Stimulated activated CD4-positive, alpha-beta T cell treated with anti-CD3 and anti-CD28 coated beads, Interleukin-1b, Interleukin-23, amount 100 ng/mL, for 4 hours (primary cell): Measurements from ENCODE around the gene PTPN6.

Experiments used
- DNase-seq, 2 donors: peaks; one replicate each; pipeline ENCODE4 v3.0.0-alpha.2; 2020; ENCODE audit warnings: low read depth in 2 of 2

Gene PTPN6

DNA sequence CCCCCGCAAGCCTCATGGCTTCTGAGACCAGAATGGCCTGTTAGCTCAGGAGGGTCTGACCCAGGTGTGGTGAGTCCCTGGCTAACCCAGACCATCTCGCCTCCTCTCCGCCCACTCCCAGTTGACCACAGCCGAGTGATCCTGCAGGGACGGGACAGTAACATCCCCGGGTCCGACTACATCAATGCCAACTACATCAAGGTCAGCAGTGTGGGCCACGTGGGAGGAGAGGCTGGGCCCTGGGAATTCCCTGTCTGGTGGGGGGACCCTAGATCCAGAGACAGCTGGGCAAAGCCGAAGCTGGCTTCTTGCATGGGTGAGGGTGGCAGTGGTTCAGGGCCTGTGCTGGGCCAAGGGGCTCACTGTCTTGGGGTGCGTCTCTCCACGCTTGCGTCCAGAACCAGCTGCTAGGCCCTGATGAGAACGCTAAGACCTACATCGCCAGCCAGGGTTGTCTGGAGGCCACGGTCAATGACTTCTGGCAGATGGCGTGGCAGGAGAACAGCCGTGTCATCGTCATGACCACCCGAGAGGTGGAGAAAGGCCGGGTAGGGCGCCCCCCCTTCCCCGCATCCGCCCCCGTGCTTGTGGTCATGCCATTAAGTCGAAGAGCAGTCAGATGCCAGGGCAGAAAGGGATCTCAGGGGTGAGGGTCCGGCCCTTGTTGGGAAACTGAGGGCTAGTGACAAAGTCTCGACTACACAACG is 5.0 kb downstream of the PTPN6 start:
- no peak for DNase-seq

DNA sequence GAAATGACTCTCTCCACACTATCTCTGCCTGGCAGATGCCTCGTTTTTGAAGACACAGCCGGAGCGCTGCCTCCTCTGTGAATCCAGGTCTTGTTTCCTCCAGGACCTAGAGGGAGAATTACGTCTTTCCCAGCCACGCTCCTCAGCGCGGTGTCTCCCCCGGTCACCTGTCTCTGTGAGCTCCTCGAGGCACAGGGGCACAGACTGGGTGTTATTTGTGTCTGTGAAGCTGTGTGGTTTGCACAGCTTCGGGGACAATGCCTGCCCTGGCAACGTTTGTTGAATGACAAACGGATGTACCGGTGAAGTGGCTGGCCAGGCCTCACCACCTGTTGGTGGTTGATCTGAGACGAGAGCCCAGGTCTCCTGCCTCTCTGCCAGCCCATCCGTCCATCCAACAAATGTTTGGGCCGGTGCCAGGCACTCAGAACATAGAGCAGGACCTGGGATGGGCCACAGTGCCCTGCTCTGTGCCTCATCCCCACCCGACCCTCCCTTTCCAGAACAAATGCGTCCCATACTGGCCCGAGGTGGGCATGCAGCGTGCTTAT is 6.1 kb downstream of the PTPN6 start:
- no peak for DNase-seq

DNA sequence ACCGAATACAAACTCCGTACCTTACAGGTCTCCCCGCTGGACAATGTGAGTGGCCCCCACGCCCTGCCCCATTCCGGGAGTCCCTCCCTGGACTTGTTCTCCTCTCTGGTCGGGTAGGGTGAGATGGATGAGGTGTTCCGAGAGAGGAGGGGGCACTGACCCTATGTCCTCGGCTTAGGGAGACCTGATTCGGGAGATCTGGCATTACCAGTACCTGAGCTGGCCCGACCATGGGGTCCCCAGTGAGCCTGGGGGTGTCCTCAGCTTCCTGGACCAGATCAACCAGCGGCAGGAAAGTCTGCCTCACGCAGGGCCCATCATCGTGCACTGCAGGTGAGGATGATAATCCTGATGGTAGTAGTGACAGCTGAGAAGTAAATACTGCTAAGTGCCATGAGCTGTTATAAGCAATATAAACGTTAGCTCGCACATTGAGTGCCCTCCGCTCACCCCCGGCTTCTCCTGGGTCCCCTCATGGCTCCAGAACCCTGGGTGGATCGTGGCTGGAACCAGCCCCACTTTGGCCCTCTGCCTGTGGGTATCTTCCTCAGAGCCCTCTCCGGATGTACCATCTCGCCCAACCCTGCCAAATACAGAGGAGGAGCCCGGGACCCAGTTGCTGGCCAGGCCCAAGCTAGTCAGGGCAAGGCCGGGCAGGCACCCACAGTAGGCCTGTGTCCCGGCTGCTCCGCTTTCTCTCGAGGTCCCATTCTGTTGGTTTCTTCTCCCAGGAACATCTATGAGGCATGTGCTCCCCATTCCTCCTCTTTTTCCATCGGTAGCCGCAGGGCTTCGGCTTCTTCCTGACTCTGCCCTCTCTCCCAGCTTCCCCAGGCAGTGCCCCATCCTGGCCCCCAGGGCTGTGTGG is 6.8 kb downstream of the PTPN6 start:
- DNase-seq: no peak

DNA sequence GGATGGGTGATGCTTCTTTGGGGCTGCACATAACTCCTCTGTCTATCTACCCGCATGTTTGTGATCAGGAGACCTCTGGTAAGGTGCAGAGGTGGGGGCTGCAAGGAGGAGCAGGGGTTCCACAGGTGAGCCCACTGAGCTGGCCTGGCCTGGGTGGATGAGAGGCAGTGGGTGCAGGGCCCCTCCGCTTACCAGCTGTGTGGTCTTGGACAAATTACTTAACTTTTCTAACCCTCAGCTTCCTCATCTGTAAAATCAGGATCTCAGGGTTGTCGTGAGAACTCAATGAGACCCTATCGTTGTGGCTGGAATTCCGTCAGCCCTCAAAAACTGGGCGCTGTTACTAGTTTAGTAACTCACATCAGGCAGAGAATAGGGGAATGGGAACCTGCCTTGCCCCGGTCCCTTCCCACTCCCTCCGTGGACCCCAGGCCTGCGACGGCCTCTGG is 7.5 kb downstream of the PTPN6 start:
- no peak for DNase-seq

DNA sequence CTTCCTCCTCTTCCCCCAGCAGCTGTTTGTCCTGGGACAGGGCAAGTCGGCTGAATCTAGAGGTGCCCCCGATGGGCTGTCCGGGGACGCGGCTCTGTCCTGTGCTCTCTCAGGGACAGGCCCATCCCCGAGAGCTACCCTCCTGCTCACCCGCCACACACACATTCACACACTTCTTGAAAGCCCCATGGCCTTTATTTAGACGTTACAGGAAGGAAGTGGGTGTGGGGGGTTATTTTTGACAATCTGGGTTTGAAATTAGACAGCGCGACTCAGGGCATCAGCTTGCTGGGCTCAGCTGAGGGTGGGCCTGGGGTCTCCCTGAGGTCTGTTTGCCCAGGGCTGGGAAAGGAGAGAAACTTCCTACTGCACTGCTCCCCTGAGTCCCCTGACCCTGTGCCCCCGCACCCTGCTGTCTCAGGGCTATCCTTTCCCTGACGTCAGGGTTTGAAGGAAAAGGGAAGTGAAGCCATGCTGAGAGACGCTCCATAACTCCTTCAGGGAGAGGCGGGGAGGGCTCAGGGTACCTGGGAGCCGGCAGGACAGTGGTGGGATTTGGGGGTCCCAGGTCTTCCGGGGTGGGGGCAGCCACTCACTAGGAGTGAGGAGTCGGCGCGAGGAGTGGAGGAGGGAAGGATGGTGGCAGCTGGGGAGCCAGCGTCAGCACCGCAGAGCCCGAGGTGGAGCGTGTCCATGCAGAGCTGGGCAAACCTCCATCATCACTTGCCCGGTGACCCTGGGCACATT is 8.1 kb downstream of the PTPN6 start:
- peak in 1 of 2 donors; percentile 69 for DNase-seq

DNA sequence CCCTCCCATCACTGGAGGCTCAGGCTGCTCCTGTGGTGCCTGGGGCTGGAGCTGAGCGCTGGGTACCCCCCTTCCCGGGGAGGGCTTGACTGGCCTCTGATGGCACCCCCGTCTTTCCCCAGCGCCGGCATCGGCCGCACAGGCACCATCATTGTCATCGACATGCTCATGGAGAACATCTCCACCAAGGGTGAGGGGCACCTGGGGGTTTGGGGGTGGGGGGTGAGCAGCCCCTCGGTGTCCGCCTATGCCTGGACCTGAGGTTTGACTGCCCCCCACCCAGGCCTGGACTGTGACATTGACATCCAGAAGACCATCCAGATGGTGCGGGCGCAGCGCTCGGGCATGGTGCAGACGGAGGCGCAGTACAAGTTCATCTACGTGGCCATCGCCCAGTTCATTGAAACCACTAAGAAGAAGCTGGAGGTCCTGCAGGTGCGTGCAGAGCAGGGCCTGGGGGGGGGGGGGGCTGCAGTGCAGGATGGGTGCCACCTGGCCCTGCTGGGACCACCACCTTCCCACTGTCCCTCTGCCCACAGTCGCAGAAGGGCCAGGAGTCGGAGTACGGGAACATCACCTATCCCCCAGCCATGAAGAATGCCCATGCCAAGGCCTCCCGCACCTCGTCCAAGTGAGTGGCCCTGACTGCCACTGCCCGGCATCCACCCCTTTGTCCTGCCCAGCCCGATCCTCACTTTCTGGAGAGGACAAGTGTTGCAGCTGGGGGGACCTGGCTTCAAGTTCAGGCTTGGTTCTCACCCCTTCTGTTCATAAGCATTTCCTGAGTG is 8.8 kb downstream of the PTPN6 start:
- DNase-seq: no peak

DNA sequence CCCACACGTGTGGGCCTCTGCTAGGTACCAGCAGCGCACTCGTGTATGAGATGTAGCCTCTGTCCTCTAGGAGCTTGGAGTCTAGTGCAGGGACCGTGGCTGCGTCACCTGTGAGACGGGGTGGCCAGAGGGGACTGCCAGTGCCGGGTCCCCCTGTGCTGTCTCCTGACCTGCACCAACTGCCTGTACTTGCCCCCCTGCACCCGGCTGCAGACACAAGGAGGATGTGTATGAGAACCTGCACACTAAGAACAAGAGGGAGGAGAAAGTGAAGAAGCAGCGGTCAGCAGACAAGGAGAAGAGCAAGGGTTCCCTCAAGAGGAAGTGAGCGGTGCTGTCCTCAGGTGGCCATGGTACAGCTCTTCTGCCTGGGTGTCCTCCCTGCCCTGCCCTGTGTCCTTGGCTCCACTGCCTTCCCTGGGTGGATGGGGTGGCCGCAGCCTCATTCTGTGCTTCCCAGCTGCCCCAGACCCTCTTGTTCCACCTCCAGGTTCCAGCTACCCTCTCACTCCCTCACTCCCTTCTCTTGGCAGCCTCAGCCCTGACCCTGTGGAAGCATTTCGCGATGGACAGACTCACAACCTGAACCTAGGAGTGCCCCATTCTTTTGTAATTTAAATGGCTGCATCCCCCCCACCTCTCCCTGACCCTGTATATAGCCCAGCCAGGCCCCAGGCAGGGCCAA is 9.6 kb downstream of the PTPN6 start:
- no peak for DNase-seq

DNA sequence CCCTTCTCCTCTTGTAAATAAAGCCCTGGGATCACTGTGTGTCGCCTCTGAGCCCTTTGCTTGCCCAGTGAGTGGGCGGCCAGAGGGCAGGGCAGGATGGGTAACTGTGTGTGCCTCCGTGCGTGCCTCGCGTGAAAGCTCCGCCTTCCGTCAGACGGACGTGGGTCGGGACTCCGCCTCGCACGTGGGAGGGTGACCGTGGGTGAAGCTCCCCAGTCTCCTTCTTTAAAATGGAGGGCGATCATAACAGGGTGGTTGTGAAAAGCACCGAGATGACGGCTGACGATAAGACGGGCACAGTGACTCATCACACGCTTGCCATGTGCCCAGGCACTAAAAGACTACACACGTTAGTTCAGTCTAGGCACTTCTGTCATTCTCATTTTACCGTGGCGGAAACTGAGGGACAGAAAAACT is 10.1 kb downstream of the PTPN6 start:
- peak; percentile 90 to 91 for DNase-seq

DNA sequence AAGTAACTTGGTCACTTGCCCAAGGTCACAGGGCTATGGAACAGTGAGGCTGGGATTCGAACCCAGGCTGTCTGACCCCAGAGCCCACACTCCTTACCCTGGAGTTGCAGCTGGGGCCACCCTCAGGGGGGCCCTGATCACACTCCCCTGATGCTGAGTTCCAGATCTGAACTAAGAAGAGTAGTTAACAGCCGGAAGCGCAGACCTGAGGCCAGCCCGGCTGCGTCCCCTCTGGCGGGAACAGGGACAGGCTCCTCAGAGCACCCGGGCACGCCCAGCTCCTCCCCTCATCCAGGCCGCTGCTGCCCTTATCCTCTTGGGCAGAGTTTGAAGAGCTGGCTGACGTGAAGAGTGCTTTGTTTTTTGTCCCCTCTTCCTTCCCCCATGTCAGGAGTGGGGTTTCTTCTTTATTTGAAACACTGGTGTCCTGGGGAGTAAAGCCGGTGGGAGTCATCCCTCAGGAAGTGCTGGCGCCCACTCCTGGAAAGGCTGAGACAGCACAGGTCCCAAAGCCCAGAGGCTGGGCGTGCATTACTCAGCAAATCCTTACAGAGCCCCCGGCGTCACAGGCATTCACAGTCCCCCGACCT is 10.6 kb downstream of the PTPN6 start:
- no peak for DNase-seq

DNA sequence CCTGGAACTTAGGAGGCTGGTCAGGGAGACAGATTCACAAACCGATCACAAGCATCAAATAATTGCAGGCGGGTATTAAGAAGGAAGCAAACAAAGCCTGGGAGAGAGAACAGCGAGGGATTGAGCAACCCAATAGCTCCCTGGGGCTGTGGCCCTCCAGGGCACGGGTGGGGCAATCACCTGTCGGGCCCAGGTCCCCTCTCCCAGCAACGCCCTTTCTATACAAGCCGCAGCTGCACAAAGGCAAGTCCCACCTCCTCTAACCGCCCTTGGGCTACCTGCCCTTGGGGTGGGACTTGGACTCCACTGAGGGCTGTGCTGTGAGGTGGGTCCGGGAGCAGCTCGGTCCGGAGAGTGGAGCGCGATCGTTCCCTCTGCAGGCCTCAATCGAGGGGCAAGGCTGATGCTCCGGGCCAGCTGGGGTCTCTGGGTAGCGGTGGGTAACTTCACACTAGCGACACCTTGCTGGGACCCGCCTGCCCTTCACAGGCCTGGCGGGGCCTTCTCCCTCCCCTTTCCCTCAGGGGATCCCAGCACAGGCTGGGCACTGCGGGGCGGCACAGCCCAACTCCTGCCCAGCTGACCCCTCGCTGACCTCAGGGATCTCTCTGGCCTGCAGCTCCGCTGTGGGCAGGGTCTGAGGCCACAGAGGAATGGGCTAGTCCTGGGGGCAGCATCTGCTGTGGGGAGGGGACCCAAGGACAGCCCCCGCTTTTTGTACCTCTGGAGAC is 11.3 kb downstream of the PTPN6 start:
- no peak for DNase-seq

DNA sequence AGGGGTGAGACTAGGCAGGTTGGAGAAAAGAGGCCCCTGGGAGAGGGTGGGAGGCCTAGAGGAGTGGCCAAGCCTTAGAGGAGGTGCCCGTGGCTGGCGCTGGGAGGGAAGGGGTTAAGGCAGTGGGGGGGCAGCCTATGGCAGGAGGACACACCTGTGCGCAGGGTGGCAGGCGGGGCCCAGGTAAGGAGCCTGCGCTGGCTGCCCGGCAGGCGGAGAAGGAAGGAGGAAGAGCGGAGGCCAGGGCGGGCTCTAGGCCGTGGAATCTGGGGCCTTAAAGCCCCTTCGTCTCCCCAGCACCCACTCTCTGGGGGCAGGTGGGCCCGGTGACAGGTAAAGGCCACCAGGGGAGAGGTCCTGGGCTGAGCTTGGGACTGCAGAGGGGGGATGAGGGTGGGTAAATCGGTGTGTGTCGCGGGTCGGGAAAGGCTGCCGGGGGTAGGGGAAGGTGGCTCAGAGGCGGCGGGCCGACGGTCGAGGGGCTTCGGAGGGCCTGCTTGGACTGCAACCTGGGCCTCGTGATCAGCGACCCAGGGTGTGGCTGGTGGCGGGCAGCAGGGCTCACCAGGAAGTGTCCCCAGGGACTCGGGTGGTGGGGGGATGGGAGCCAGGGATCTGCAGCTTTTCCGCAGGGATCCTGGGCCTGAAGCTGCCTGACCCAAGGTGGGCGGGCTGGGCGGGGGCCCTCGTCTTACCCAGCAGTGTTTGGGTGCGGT is 12.0 kb downstream of the PTPN6 start:
- DNase-seq: no peak

DNA sequence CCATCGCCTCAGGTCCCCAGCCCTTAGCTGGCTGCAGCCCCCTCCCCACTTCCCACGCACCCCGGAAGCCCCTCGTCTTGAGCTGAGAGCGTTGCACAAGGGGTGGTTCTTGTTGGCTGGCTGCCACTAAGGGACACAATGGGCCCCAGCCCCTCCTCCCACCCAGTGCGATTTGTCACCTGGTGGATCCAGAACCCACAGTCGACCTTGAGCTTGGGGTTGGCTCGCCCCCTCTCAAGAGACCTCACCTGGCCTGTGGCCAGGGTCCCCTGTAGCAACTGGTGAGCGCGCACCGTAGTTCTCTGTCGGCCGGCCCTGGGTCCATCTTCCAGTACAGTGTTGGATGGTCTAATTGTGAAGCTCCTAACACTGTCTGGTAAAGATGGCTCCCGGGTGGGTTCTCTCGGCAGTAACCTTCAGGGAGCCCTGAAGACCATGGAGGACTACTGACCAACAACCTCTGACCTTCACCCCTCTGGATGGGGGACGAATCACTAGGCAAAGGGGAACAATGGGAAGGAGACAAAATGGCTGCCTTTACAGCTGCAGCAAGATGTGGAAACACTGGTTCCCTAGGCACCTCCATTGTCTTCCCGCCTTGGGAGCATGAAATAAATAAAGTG is 12.7 kb downstream of the PTPN6 start:
- no peak for DNase-seq

DNA sequence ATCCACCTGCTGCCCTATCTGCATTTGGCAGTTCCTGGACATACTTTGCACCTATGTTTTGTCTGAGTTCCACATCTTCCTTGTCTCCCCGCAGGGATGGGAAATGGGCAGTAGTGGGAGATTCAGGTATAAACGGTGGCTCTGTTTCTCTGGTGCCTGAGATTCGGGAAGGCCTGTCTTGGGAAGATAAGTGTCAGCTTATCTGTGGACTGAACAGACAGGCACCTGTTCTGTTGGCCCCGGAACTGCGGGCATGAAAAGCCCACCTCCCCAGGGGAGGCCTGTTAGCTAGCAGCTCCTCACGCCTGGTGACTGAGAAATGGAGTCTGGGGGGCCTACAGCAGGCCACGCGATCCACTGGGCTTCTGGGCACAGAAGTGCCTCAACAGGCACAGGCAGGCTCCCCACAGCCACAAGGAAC is 13.5 kb downstream of the PTPN6 start:
- no peak for DNase-seq

DNA sequence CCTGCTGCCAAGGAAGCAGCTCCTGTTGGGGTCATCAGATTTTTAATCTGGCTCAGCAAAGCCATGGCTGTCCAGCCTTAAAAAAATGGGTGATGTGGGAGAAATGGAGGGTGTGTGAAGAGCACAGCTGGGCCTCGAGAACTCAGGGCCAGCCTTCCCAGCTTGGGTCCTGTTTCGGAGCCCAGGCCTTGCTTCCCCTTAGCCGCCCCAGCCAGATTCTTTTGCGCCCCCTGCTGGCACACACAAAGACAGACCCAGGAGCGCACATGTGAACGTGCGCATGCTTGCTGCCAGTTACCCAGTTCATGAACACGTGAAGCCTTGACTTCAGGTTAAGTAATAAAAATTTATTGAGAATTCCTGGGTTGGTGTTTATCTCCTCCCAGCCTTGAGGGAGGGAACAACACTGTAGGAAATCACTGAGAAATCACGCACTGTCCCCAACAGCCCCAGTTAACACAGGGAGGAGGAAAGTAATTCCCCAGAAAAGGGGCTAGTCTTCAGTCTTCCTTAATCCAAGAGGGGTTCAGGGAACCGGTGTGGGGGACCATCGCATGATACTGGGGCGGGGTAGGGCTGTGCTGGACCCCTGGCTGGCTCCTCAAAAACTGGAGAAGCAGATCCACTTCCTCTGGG is 14.0 kb downstream of the PTPN6 start:
- DNase-seq: peak; percentile 83 to 90

DNA sequence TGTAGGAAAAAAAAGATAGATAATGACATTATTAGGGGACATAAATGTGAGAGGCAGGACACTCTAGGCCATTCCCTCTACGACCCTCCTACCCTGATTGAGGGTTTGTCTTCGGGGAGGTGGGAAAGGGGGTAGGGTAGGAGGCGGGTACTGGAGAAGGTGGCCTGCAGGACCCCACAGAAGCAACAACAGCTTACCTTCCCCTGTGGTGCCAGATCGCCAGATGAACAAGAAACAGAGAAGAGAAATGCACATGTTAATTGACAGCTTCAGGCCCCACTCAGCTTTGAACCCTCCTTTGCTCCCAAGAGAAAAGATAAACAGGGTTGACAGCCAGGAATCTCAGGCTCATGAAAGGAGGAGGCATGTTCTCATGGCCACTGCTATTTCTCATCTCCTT is 14.6 kb downstream of the PTPN6 start:
- DNase-seq: no peak

DNA sequence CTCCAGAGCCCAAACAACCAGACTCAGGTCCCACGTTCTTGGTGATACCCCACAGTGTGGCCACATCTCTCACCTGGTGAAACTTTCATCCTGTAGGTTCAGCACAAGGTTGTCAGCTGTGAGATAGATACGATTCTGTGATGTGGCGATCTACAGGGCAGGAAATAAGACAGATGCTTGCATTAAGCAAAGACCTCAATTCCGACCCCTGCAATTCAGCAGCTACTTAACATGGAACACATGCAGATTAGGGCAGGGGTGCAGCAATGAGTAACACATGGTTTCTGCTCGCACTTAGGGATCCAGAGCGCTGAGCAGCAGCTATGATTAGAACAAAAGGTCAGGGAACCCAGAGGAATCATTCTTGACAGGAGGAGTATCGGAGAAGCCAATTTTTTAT is 15.2 kb downstream of the PTPN6 start:
- DNase-seq: no peak

DNA sequence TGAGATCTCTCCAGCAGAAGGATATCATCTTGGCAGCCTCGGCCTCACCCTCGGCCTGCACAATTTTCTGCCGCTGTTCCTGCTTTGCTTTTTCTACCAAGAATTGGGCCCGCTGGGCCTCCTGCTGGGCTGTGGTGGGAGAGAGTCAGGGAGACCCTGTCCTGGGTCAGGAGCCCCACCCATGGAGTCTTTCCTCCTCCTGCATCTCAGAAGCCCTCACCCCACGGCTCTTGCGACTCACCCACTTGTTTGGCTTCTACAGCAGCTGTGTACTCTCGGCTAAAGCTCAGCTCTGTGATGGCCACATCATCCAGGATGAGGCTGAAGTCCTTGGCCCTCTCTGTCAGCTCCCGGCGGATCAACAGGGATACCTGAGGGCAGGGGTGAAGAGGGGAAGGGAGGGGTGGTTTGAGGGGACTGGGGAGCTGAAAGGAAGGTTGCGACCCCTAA is 16.5 kb downstream of the PTPN6 start:
- no peak for DNase-seq

DNA sequence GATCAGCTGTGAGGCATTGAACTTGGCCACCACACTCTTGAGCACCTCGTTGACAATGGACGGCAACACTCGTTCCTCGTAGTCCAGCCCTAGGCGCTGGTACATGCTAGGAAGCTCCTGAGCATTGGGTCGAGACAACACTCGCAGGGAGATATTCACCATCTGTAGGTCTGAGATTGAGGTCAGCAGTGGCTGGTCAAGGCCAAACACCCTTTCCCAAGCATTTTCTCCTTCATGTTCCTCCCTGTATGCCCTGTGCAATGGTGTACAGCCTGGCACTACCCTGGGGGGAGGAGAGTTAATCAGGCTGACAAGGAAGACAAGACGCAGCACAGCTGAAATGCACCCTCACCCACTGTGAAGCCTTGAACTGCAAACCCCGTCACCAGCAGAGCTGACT is 17.3 kb downstream of the PTPN6 start:
- no peak for DNase-seq
